ENCODE data around the gene CHST12. TPM values are rescaled to one million over a fixed set of nuclear protein-coding genes. Genes with fewer than 3 reads are reported as not detected.

CHST12 gene
- total and polyA plus RNA-seq, 2 experiments from 2014 or later: 7.2 to 21.5 TPM

DNA sequence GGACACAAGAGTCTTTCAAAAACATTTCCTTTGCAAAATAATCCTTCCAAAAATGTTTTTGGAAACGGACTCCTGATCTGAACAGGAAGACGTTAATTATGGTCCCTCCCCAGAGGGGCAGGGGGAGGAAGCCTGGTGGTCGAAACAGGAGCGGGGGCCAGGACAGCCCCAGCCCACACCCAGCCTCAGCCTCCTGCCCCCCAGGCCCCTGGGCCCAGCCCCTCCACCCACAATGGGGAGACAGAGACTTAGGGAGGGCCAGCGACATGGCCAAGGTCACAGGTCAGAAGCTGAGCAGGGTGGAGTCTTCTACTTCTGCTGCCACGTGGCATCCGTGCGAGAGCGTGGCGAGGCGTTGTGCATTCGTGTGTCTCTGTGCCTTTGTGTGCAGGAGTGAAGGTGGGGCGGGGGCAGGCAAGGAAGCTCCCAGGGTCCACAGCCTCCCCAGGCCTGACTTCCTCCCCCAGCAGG lies 86.8 kb downstream of the CHST12 start:
- Histone ChIP-seq H3K9me3 (ENCODE audit: low read depth) (no peaks in the 10 kb centered on the region), H3K27me3 (no peaks in the 10 kb centered on the region), H3K4me3 (no peak overlapping the region), H3K4me2 (no peak overlapping the region), H3K79me2 (no peaks in the 10 kb centered on the region), H3K27ac (no peak overlapping the region), H3K9me2 (replicated peaks; ENCODE audit: insufficient read depth) (no peaks in the 10 kb centered on the region), H2AFZ (no peak overlapping the region), H3K36me3 (replicated peaks; ENCODE audit: insufficient read depth, low read depth) (no peaks in the 10 kb centered on the region), H3K4me1 (ENCODE audit: insufficient read depth) (peaks cover 13% of the 10 kb centered on the region), H4K20me1 (ENCODE audit: insufficient read depth, poor library complexity, severe bottlenecking) (no peaks in the 10 kb centered on the region)
- no peak for DNase-seq (ENCODE audit: low spot score)
- TF ChIP-seq EZH2 (IDR thresholded peaks at IDR 0.05; ENCODE audit: borderline replicate concordance) (no peak), EZH2phosphoT487 (IDR thresholded peaks at IDR 0.05; ENCODE audit: low read depth, severe bottlenecking, unreplicated experiment) (no peak)
- TF ChIP-seq, protein P1, sequence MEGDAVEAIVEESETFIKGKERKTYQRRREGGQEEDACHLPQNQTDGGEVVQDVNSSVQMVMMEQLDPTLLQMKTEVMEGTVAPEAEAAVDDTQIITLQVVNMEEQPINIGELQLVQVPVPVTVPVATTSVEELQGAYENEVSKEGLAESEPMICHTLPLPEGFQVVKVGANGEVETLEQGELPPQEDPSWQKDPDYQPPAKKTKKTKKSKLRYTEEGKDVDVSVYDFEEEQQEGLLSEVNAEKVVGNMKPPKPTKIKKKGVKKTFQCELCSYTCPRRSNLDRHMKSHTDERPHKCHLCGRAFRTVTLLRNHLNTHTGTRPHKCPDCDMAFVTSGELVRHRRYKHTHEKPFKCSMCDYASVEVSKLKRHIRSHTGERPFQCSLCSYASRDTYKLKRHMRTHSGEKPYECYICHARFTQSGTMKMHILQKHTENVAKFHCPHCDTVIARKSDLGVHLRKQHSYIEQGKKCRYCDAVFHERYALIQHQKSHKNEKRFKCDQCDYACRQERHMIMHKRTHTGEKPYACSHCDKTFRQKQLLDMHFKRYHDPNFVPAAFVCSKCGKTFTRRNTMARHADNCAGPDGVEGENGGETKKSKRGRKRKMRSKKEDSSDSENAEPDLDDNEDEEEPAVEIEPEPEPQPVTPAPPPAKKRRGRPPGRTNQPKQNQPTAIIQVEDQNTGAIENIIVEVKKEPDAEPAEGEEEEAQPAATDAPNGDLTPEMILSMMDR (IDR thresholded peaks at IDR 0.05; ENCODE audit: poor library complexity): no peak
- 74% methylated on average over 13 of the region's 13 CpGs for WGBS (ENCODE audit: low lambda C conversion rate, missing lambda C conversion rate)

DNA sequence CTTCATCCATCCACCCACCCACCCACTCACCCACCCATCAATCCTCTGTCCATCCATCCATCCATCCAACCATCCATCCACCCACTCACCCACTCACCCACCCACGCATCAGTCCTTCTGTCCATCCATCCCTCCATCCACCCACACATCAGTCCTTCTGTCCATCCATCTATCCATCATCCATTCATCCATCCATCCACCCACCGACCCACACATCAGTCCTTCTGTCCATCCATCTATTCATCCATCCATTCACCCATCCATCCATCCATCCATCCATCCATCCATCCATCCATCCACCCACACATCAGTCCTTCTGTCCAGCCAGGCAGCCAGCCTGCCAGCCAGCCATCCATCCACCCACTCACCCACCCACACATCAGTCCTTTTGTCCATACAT lies 88.6 kb downstream of the CHST12 start:
- no peak overlapping the region for H2AFZ ChIP-seq
- no peaks in the 10 kb centered on the region for H3K79me2 ChIP-seq
- no peaks in the 10 kb centered on the region for H3K9me3 ChIP-seq (ENCODE audit: low read depth)
- H4K20me1 ChIP-seq (ENCODE audit: insufficient read depth, poor library complexity, severe bottlenecking): no peaks in the 10 kb centered on the region
- no peaks in the 10 kb centered on the region for H3K36me3 ChIP-seq (replicated peaks; ENCODE audit: insufficient read depth, low read depth)
- H3K27me3 ChIP-seq: no peaks in the 10 kb centered on the region
- no peak overlapping the region for H3K27ac ChIP-seq
- H3K4me3 ChIP-seq: no peak overlapping the region
- TF ChIP-seq, protein P1 (IDR thresholded peaks at IDR 0.05; ENCODE audit: poor library complexity): no peak
- no peak for TF ChIP-seq EZH2 (IDR thresholded peaks at IDR 0.05; ENCODE audit: borderline replicate concordance)
- TF ChIP-seq EZH2phosphoT487 (IDR thresholded peaks at IDR 0.05; ENCODE audit: low read depth, severe bottlenecking, unreplicated experiment): no peak
- H3K4me2 ChIP-seq: no peak overlapping the region
- DNase-seq (ENCODE audit: low spot score): no peak
- H3K9me2 ChIP-seq (replicated peaks; ENCODE audit: insufficient read depth): no peaks in the 10 kb centered on the region
- H3K4me1 ChIP-seq (ENCODE audit: insufficient read depth): peaks cover 18% of the 10 kb centered on the region
- WGBS (ENCODE audit: low lambda C conversion rate, missing lambda C conversion rate): 89% methylated on average over 1 of the region's 2 CpGs

DNA sequence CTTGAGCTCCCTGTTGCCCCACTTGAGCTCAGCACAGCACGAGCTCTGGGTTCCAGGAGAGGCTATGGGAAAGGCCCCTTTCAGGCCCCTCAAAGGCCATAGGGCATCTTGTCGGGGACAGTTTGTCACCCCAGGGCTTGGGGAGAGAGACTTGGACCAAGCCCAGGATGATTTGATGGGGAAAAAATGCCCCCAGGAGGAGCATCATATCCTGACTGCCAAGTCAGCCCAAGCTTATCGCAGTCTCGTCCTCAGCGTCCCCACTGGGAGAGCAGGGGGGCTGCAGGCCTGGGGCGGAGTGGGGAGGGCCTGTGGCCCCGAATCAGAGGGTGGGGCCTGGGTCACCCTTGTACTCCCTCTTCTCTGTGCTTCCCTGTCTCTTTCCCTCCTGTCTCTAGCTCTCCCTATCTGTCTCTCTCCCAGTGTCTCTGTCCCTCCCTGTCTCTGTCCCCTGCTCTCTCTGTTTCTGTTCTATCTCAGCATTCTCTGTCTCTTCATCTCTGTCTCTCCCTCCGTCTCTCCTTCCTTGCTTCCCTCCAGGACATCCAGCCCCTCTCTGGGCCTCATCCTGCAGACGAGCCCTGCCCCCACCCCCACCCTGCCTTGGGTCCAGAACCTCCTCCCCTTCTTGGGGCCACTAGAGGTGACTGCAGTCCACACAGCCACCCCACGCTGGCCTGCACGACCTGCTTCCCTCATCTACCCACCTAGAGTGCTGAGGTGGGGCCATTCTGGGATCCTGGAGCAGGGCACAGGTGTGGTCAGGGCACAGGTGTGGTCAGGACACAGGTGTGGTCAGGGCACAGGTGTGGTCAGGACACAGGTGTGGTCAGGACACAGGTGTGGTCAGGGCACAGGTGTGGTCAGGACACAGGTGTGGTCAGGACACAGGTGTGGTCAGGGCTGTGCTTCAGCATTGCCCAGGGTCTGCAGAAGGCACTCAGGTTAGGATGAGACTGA lies 90.1 kb downstream of the CHST12 start:
- Histone ChIP-seq H4K20me1 (ENCODE audit: insufficient read depth, poor library complexity, severe bottlenecking) (no peaks in the 10 kb centered on the region), H3K9me3 (ENCODE audit: low read depth) (no peaks in the 10 kb centered on the region), H3K36me3 (replicated peaks; ENCODE audit: insufficient read depth, low read depth) (no peaks in the 10 kb centered on the region), H2AFZ (no peak overlapping the region), H3K27ac (no peak overlapping the region), H3K4me3 (no peak overlapping the region), H3K4me2 (no peak overlapping the region), H3K27me3 (no peaks in the 10 kb centered on the region), H3K9me2 (replicated peaks; ENCODE audit: insufficient read depth) (no peaks in the 10 kb centered on the region), H3K79me2 (no peaks in the 10 kb centered on the region), H3K4me1 (ENCODE audit: insufficient read depth) (peaks cover 27% of the 10 kb centered on the region)
- no peak for DNase-seq (ENCODE audit: low spot score)
- WGBS (ENCODE audit: low lambda C conversion rate, missing lambda C conversion rate): 60% methylated on average over 9 of the region's 11 CpGs
- TF ChIP-seq, protein P1 (IDR thresholded peaks at IDR 0.05; ENCODE audit: poor library complexity): no peak
- TF ChIP-seq EZH2phosphoT487 (IDR thresholded peaks at IDR 0.05; ENCODE audit: low read depth, severe bottlenecking, unreplicated experiment): no peak
- no peak for TF ChIP-seq EZH2 (IDR thresholded peaks at IDR 0.05; ENCODE audit: borderline replicate concordance)

All from hepatocyte (in vitro differentiated cells).